ENCODE data around the gene ARHGAP25.

The ARHGAP25 gene

GRCh38 chr2:68734688-68735525, at the start of gene ARHGAP25:
Gene ARHGAP25 (plus strand): TSS chr2:68734811. CDS start chr2:68735200, 389 bp downstream.
- DNase-seq (ENCODE audit: low read depth), result no peak

GRCh38 chr2:68686178-68686577, 48.4 kb upstream of the ARHGAP25 start:
- DNase-seq (ENCODE audit: low read depth), result no peak

- DNase-seq (ENCODE audit: low read depth), result no peak
These were observed 47.6 kb upstream of the ARHGAP25 start for GRCh38 chr2:68687018-68687417.

- DNase-seq (ENCODE audit: low read depth), result no peak
These were observed 44.8 kb upstream of the ARHGAP25 start for GRCh38 chr2:68689553-68690537.

GRCh38 chr2:68690851-68691250, 43.8 kb upstream of the ARHGAP25 start:
- DNase-seq (ENCODE audit: low read depth), result no peak

GRCh38 chr2:68692511-68692910, 42.1 kb upstream of the ARHGAP25 start:
- DNase-seq (ENCODE audit: low read depth), result no peak

GRCh38 chr2:68693951-68694350, 40.7 kb upstream of the ARHGAP25 start:
- no peak for DNase-seq (ENCODE audit: low read depth)

- DNase-seq (ENCODE audit: low read depth), result no peak
These were observed 38.6 kb upstream of the ARHGAP25 start for GRCh38 chr2:68695971-68696370.

- DNase-seq (ENCODE audit: low read depth), result no peak
These were observed 38.1 kb upstream of the ARHGAP25 start for GRCh38 chr2:68696554-68696953.

- DNase-seq (ENCODE audit: low read depth), result no peak
These were observed 35.8 kb upstream of the ARHGAP25 start for GRCh38 chr2:68698567-68699377.

GRCh38 chr2:68700560-68700959, 34.1 kb upstream of the ARHGAP25 start:
- no peak for DNase-seq (ENCODE audit: low read depth)

- DNase-seq (ENCODE audit: low read depth), result no peak
These were observed 28.0 kb upstream of the ARHGAP25 start for GRCh38 chr2:68706637-68707036.

- no peak for DNase-seq (ENCODE audit: low read depth)
These were observed 26.0 kb upstream of the ARHGAP25 start for GRCh38 chr2:68708629-68709028.

- no peak for DNase-seq (ENCODE audit: low read depth)
These were observed 25.1 kb upstream of the ARHGAP25 start for GRCh38 chr2:68709421-68709911.

- no peak for DNase-seq (ENCODE audit: low read depth)
These were observed 24.3 kb upstream of the ARHGAP25 start for GRCh38 chr2:68710336-68710735.

- DNase-seq (ENCODE audit: low read depth), result no peak
These were observed 23.9 kb upstream of the ARHGAP25 start for GRCh38 chr2:68710756-68711155.

- no peak for DNase-seq (ENCODE audit: low read depth)
These were observed 19.7 kb upstream of the ARHGAP25 start for GRCh38 chr2:68714866-68715265.

- no peak for DNase-seq (ENCODE audit: low read depth)
These were observed 19.1 kb upstream of the ARHGAP25 start for GRCh38 chr2:68715353-68716041.

GRCh38 chr2:68716604-68717304, 17.9 kb upstream of the ARHGAP25 start:
- DNase-seq (ENCODE audit: low read depth), result no peak

GRCh38 chr2:68717305-68717661, 17.3 kb upstream of the ARHGAP25 start:
- DNase-seq (ENCODE audit: low read depth), result no peak

GRCh38 chr2:68719912-68720311, 14.7 kb upstream of the ARHGAP25 start:
- no peak for DNase-seq (ENCODE audit: low read depth)
